ENCODE results near the gene MYO5A. TPM values are rescaled to one million over a fixed set of nuclear protein-coding genes. Genes with fewer than 3 reads are reported as not detected.

The MYO5A gene
- total and polyA plus RNA-seq, 9 of the 15 experiments (the other 6 are each of a cell fraction or from before 2014, with no cell fraction given): 0.03 to 0.82 (median 0.40) TPM

DNA sequence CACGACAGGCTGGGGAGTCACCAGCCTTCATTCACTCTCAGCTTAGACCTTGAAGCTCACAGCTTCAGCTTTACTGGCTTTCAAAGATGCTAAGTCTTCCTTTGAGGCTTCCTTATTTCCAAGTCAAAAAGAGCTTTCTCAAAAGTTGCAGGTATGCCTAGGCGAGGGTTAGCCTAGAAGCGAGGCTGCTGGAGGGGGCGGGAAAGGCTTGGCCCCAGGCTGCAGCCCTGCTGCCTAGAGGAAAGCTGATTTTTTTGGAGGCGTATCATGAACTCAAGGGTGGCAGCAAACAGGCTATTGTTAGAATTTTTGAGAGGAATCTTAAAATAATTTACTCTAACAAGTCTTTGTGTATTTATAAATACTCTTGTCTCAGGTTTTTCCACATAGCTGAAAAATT is 270.2 kb downstream of the MYO5A start (continued):
- no peak for TF ChIP-seq CAMTA2 (CRISPR knock-in tag; conservative IDR thresholded peaks at IDR 0.05)
- TF ChIP-seq, protein P1, sequence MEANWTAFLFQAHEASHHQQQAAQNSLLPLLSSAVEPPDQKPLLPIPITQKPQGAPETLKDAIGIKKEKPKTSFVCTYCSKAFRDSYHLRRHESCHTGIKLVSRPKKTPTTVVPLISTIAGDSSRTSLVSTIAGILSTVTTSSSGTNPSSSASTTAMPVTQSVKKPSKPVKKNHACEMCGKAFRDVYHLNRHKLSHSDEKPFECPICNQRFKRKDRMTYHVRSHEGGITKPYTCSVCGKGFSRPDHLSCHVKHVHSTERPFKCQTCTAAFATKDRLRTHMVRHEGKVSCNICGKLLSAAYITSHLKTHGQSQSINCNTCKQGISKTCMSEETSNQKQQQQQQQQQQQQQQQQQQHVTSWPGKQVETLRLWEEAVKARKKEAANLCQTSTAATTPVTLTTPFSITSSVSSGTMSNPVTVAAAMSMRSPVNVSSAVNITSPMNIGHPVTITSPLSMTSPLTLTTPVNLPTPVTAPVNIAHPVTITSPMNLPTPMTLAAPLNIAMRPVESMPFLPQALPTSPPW (CRISPR knock-in tag; IDR thresholded peaks at IDR 0.05): no peak

DNA sequence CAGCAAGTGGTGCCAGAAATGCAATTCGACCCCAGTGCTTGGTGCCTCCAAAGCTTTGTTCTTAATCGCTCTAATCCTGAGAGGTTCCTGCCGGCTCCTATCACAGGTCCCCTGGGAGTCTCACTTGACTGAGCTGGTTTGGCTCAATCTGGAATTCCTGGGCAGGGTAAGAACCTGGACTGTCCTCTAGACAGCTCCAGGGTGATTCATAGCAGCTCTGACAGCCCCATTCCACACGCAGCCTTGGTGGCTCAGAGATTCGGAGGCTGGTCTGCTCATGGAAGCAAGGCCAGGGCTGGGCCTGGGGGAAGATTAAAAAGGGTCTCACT is 271.0 kb downstream of the MYO5A start:
- H2AFZ ChIP-seq (ENCODE audit: low read depth, low read length): no peak overlapping the region
- DNase-seq (ENCODE audit: extremely low read depth in 1 of 4, low spot score in 3 of 4) (no peak), FAIRE-seq (no peak), ATAC-seq (no peak)
- intact Hi-C loops (cut with micrococcal nuclease) (loop anchor here (5.0 to 10.0 kb wide), 2 partner anchors 75 to 207 kb away; no protein-coding TSS in a partner anchor), in situ Hi-C loops (cut with MboI) (loop anchor here (25.0 kb wide), 1 partner anchor 930 kb away; no protein-coding TSS in a partner anchor)
- no peak overlapping the region for H3K9ac ChIP-seq (ENCODE audit: insufficient read depth in 1 of 2, low read depth in 2 of 2, low read length in 2 of 2)
- no peaks in the 10 kb centered on the region for H3K9me1 ChIP-seq (ENCODE audit: control insufficient read depth, insufficient read depth, low read length)
- peaks cover 5% of the 10 kb centered on the region; the same call in 1 of the 2 replicates for H4K20me1 ChIP-seq (replicated peaks; ENCODE audit: control insufficient read depth, insufficient read depth, low read length)
- BruUV-seq (replicated peaks): no TSS peak
- ChIA-PET POLR2A (interaction anchor here (1.3 kb wide), 1 partner anchor 478 kb away, joined by 3 read pairs; no protein-coding TSS in a partner anchor), CTCF (ENCODE audit: low intra/inter-chr PET ratio) (interaction anchor here (0.9 kb wide), 1 partner anchor 478 kb away, joined by 5 read pairs; no protein-coding TSS in a partner anchor)
- H3K9me3 ChIP-seq (replicated peaks; ENCODE audit: control insufficient read depth, insufficient read depth, low read depth, low read length): no peaks in the 10 kb centered on the region
- H3K36me3 ChIP-seq (ENCODE audit: control insufficient read depth, insufficient read depth, low read length): no peaks in the 10 kb centered on the region
- H3K79me2 ChIP-seq (ENCODE audit: control insufficient read depth, insufficient read depth, low read length): no peaks in the 10 kb centered on the region
- no peaks in the 10 kb centered on the region; a peak in 1 of 5 replicates for H3K4me1 ChIP-seq (replicated peaks in 1 of 2; ENCODE audit: control insufficient read depth in 2 of 2, insufficient read depth in 2 of 2, low read length in 2 of 2)
- H3K27me3 ChIP-seq (ENCODE audit: control insufficient read depth in 2 of 2, insufficient read depth in 2 of 2, low read length in 2 of 2): peaks cover 13 to 42% of the 10 kb centered on the region in 2 experiments; a peak in 4 of 5 replicates
- no peak overlapping the region for H3K4me3 ChIP-seq
- H3K27ac ChIP-seq (ENCODE audit: extremely low read depth, low read depth, low read length): no peak overlapping the region
- WGBS (ENCODE audit: insufficient coverage, low coverage, missing lambda C conversion rate): 0% methylated on average over 5 of the region's 5 CpGs
- H3K4me2 ChIP-seq (ENCODE audit: insufficient read depth, low read length): no peak overlapping the region
- TF ChIP-seq E2F5 (CRISPR knock-in tag; IDR thresholded peaks at IDR 0.05) (no peak), CTBP1 (IDR thresholded peaks at IDR 0.05; ENCODE audit: borderline replicate concordance) (no peak), COPS2 (conservative IDR thresholded peaks at IDR 0.05) (no peak), ZNF23 (CRISPR knock-in tag; IDR thresholded peaks at IDR 0.05) (no peak), C11orf30 (IDR thresholded peaks at IDR 0.05; ENCODE audit: low read depth) (no peak), CREBBP (IDR thresholded peaks at IDR 0.05; ENCODE audit: low read depth, low read length) (no peak), USF1 (CRISPR knock-in tag; IDR thresholded peaks at IDR 0.05) (no peak), ZFP91 (CRISPR knock-in tag; IDR thresholded peaks at IDR 0.05) (no peak), KHSRP (IDR thresholded peaks at IDR 0.05) (no peak), POLR2B (IDR thresholded peaks at IDR 0.05; ENCODE audit: low read depth, partially characterized antibody) (no peak)
- TF ChIP-seq, protein P2, sequence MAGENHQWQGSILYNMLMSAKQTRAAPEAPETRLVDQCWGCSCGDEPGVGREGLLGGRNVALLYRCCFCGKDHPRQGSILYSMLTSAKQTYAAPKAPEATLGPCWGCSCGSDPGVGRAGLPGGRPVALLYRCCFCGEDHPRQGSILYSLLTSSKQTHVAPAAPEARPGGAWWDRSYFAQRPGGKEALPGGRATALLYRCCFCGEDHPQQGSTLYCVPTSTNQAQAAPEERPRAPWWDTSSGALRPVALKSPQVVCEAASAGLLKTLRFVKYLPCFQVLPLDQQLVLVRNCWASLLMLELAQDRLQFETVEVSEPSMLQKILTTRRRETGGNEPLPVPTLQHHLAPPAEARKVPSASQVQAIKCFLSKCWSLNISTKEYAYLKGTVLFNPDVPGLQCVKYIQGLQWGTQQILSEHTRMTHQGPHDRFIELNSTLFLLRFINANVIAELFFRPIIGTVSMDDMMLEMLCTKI (IDR thresholded peaks at IDR 0.05; ENCODE audit: partially characterized antibody): no peak
- TF ChIP-seq, protein P3, sequence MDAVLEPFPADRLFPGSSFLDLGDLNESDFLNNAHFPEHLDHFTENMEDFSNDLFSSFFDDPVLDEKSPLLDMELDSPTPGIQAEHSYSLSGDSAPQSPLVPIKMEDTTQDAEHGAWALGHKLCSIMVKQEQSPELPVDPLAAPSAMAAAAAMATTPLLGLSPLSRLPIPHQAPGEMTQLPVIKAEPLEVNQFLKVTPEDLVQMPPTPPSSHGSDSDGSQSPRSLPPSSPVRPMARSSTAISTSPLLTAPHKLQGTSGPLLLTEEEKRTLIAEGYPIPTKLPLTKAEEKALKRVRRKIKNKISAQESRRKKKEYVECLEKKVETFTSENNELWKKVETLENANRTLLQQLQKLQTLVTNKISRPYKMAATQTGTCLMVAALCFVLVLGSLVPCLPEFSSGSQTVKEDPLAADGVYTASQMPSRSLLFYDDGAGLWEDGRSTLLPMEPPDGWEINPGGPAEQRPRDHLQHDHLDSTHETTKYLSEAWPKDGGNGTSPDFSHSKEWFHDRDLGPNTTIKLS (IDR thresholded peaks at IDR 0.05; ENCODE audit: borderline replicate concordance, low read depth): no peak

Measured in K562 (cell line).